ENCODE results near the gene TICRR.

DNA sequence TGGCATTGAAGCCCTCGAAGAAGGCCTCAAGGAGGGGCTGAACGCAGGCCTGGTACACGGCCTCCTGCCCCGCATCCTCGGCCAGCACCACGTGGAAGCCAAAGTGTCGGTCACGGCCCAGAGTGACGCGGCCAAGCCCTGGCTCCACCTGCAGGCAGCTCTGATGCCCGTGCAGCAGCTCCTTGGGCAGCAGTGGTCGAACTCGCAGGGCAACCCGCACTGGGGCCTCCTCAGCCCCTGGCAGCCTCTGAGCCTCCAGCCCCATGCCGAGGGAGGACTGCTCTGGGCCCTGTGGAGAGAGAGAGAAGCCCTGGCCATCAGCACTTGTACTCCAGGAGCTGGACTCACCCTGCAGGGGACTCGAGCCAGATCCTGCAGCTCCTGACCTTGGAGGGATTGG lies 77.4 kb downstream of the TICRR start:
- no peak for TF ChIP-seq POLR2A (IDR thresholded peaks at IDR 0.05)
- TF ChIP-seq, protein P1, sequence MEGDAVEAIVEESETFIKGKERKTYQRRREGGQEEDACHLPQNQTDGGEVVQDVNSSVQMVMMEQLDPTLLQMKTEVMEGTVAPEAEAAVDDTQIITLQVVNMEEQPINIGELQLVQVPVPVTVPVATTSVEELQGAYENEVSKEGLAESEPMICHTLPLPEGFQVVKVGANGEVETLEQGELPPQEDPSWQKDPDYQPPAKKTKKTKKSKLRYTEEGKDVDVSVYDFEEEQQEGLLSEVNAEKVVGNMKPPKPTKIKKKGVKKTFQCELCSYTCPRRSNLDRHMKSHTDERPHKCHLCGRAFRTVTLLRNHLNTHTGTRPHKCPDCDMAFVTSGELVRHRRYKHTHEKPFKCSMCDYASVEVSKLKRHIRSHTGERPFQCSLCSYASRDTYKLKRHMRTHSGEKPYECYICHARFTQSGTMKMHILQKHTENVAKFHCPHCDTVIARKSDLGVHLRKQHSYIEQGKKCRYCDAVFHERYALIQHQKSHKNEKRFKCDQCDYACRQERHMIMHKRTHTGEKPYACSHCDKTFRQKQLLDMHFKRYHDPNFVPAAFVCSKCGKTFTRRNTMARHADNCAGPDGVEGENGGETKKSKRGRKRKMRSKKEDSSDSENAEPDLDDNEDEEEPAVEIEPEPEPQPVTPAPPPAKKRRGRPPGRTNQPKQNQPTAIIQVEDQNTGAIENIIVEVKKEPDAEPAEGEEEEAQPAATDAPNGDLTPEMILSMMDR (IDR thresholded peaks at IDR 0.05): no peak
